ENCODE measurements around the gene PLOD1. TPM values are rescaled to one million over a fixed set of nuclear protein-coding genes. Genes with fewer than 3 reads are reported as not detected.

Gene PLOD1
- polyA plus RNA-seq, 1 donor (not counting 4 experiments of a cell fraction or from before 2014, with no cell fraction given): 63.6 TPM

DNA sequence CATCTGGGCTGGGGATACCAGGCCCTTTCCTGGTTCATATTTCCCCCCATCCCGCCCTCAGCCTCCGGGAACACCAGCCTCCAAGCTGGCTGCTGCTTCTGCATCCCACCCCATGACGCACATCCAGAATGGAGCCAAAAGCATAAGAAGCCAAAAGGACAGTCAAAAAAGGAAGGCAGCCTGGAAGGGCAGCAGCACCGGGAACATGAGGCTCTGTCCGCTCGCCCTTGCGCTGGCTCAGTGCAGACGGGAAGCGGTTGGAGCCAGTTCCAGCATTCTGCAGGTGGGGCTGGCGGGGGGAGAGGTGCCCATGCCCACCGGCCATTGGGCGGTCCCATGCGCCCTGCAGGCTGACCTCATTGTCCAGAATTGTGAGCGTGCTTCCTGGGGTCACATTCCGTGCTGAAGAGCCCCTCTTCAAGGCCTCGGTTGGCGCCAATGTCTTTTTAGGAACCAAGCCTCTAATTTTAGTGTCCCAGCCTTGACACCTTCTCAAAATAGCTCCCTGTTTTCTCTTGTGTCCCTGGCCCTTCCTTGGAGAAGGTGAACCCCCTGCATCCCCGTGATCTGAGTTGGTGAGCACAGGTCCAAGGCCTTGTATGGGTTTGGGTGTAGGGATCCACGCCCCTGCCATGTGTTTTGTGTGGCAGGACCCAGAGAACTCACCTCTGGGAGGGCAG, 47.4 kb upstream of the PLOD1 start:
- Histone ChIP-seq H3K4me2 (ENCODE audit: control insufficient read depth, extremely low read depth, insufficient read depth, low read depth, low read length) (no peak overlapping the region), H3K9me3 (ENCODE audit: control insufficient read depth, low read depth, low read length) (no peaks in the 10 kb centered on the region), H3K36me3 (ENCODE audit: control insufficient read depth in 2 of 2, extremely low read depth in 1 of 2, insufficient read depth in 2 of 2, low read length in 2 of 2) (no peaks in the 10 kb centered on the region), H3K79me2 (ENCODE audit: control insufficient read depth, insufficient read depth, low read length) (no peaks in the 10 kb centered on the region), H3K27me3 (ENCODE audit: control insufficient read depth, extremely low read depth, insufficient read depth, low read length) (no peaks in the 10 kb centered on the region), H3K9ac (ENCODE audit: control insufficient read depth, extremely low read depth, insufficient read depth, low read length) (no peak overlapping the region), H2AFZ (ENCODE audit: control insufficient read depth, low read length) (no peak overlapping the region), H3K4me1 (ENCODE audit: control insufficient read depth, extremely low read depth, insufficient read depth, low read length) (no peaks in the 10 kb centered on the region), H3K27ac (ENCODE audit: control insufficient read depth, insufficient read depth, low read length) (no peak overlapping the region), H3K9me1 (ENCODE audit: control insufficient read depth, extremely low read depth, insufficient read depth, low read length) (no peaks in the 10 kb centered on the region), H3K4me3 (ENCODE audit: control insufficient read depth in 2 of 3, extremely low read depth in 1 of 3, insufficient read depth in 2 of 3, low read depth in 1 of 3, low read length in 3 of 3) (no peak overlapping the region), H4K20me1 (ENCODE audit: control insufficient read depth, extremely low read depth, insufficient read depth, low read length) (peaks cover 3% of the 10 kb centered on the region)
- DNase-seq (ENCODE audit: low read depth, low spot score): no peak
- no peak for FAIRE-seq
- TF ChIP-seq, protein P1, sequence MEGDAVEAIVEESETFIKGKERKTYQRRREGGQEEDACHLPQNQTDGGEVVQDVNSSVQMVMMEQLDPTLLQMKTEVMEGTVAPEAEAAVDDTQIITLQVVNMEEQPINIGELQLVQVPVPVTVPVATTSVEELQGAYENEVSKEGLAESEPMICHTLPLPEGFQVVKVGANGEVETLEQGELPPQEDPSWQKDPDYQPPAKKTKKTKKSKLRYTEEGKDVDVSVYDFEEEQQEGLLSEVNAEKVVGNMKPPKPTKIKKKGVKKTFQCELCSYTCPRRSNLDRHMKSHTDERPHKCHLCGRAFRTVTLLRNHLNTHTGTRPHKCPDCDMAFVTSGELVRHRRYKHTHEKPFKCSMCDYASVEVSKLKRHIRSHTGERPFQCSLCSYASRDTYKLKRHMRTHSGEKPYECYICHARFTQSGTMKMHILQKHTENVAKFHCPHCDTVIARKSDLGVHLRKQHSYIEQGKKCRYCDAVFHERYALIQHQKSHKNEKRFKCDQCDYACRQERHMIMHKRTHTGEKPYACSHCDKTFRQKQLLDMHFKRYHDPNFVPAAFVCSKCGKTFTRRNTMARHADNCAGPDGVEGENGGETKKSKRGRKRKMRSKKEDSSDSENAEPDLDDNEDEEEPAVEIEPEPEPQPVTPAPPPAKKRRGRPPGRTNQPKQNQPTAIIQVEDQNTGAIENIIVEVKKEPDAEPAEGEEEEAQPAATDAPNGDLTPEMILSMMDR (optimal IDR thresholded peaks at IDR 0.05 in 1 of 3, IDR thresholded peaks at IDR 0.05 in 1 of 3, conservative IDR thresholded peaks at IDR 0.05 in 1 of 3; ENCODE audit: extremely low read depth in 1 of 3, insufficient read depth in 2 of 3, low read length in 3 of 3): no peak
- no peak for TF ChIP-seq EZH2 (IDR thresholded peaks at IDR 0.05; ENCODE audit: low read length)
- dilution Hi-C loops (cut with MboI; ENCODE audit: extremely low pct_ligation_motif_present, low sequenced_read_pairs): no loop called here

DNA sequence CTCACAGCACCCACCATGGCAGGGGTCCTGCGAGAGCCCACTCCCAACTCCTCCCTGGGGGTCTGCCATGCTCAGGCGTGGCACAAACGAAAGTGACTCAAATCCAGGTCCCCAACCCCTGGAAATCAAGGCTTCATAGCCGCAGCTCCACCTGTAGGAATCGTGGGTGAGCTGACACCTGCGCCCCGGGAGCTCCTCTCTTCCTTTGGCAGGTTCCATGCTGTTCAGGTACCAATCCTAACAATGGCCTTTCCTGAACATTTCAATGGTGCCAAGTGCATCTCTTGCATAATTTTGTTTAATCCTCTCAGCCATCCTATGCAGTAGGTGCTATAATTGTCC, 46.9 kb upstream of the PLOD1 start:
- DNase-seq (ENCODE audit: low read depth, low spot score) (no peak), FAIRE-seq (no peak)
- Histone ChIP-seq H3K27me3 (ENCODE audit: control insufficient read depth, extremely low read depth, insufficient read depth, low read length) (no peaks in the 10 kb centered on the region), H4K20me1 (ENCODE audit: control insufficient read depth, extremely low read depth, insufficient read depth, low read length) (peaks cover 3% of the 10 kb centered on the region), H3K36me3 (ENCODE audit: control insufficient read depth in 2 of 2, extremely low read depth in 1 of 2, insufficient read depth in 2 of 2, low read length in 2 of 2) (no peaks in the 10 kb centered on the region), H3K9me1 (ENCODE audit: control insufficient read depth, extremely low read depth, insufficient read depth, low read length) (no peaks in the 10 kb centered on the region), H3K4me3 (ENCODE audit: control insufficient read depth in 2 of 3, extremely low read depth in 1 of 3, insufficient read depth in 2 of 3, low read depth in 1 of 3, low read length in 3 of 3) (no peak overlapping the region), H2AFZ (ENCODE audit: control insufficient read depth, low read length) (no peak overlapping the region), H3K79me2 (ENCODE audit: control insufficient read depth, insufficient read depth, low read length) (no peaks in the 10 kb centered on the region), H3K9me3 (ENCODE audit: control insufficient read depth, low read depth, low read length) (no peaks in the 10 kb centered on the region), H3K4me1 (ENCODE audit: control insufficient read depth, extremely low read depth, insufficient read depth, low read length) (no peaks in the 10 kb centered on the region), H3K4me2 (ENCODE audit: control insufficient read depth, extremely low read depth, insufficient read depth, low read depth, low read length) (no peak overlapping the region), H3K27ac (ENCODE audit: control insufficient read depth, insufficient read depth, low read length) (no peak overlapping the region), H3K9ac (ENCODE audit: control insufficient read depth, extremely low read depth, insufficient read depth, low read length) (no peak overlapping the region)
- TF ChIP-seq EZH2 (IDR thresholded peaks at IDR 0.05; ENCODE audit: low read length): no peak
- TF ChIP-seq, protein P1 (optimal IDR thresholded peaks at IDR 0.05 in 1 of 3, IDR thresholded peaks at IDR 0.05 in 1 of 3, conservative IDR thresholded peaks at IDR 0.05 in 1 of 3; ENCODE audit: extremely low read depth in 1 of 3, insufficient read depth in 2 of 3, low read length in 3 of 3): no peak
- dilution Hi-C loops (cut with MboI; ENCODE audit: extremely low pct_ligation_motif_present, low sequenced_read_pairs): no loop called here
